ENCODE measurements around the gene MEGF8. TPM values are rescaled to one million over a fixed set of nuclear protein-coding genes. Genes with fewer than 3 reads are reported as not detected.
A peak's percentile ranks its signal among the peaks of the same experiment; 100 is the strongest.

MEGF8 gene
- total and polyA plus RNA-seq, 2 of the 13 experiments (the other 11 are each of a cell fraction or from before 2014, with no cell fraction given), result 4.0 to 8.8 TPM

DNA sequence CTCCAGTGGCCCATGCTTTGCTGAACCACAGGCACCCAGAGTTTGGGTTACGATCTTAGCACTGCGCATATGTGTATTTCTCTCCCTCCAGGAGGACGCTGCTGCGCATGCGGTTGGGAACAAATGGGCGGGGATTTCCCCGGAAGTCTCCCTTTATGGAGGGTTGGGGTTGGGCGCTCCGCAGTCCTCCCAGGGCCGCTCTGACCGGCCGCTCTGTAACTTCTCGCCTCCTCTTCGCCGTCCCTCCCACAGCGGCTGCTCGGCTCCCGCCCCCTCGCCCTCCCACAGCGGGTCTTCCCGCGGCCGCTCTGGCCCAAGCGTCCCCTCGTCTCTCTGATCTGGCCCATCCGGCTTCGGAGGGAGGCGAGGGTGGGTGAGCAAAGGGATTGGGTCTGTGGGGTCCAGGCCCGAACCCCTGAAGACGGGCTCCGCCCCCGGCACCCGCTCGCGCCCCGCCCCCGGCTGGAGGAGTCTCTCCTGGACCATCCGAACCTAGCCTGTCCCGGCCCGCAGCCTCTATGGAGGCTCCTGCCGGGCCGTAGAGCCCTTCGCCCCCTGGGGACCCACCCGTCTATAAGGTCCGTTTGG lies at the start of gene MEGF8 (continued):
- TF ChIP-seq, protein P1, sequence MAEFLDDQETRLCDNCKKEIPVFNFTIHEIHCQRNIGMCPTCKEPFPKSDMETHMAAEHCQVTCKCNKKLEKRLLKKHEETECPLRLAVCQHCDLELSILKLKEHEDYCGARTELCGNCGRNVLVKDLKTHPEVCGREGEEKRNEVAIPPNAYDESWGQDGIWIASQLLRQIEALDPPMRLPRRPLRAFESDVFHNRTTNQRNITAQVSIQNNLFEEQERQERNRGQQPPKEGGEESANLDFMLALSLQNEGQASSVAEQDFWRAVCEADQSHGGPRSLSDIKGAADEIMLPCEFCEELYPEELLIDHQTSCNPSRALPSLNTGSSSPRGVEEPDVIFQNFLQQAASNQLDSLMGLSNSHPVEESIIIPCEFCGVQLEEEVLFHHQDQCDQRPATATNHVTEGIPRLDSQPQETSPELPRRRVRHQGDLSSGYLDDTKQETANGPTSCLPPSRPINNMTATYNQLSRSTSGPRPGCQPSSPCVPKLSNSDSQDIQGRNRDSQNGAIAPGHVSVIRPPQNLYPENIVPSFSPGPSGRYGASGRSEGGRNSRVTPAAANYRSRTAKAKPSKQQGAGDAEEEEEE (CRISPR knock-in tag; IDR thresholded peaks at IDR 0.05; ENCODE audit: borderline replicate concordance), result 0 out of 2 replicates have a peak, but pooled peaks have one; percentile 77
- TF ChIP-seq NFRKB (IDR thresholded peaks at IDR 0.05), result no peak
- TF ChIP-seq ZNF670 (CRISPR knock-in tag; IDR thresholded peaks at IDR 0.05; ENCODE audit: borderline replicate concordance), result no peak
- peak; percentile 36; the same call in 1 of the 2 replicates for TF ChIP-seq GFI1 (CRISPR knock-in tag; IDR thresholded peaks at IDR 0.05; ENCODE audit: borderline replicate concordance)
- TF ChIP-seq, protein P2, sequence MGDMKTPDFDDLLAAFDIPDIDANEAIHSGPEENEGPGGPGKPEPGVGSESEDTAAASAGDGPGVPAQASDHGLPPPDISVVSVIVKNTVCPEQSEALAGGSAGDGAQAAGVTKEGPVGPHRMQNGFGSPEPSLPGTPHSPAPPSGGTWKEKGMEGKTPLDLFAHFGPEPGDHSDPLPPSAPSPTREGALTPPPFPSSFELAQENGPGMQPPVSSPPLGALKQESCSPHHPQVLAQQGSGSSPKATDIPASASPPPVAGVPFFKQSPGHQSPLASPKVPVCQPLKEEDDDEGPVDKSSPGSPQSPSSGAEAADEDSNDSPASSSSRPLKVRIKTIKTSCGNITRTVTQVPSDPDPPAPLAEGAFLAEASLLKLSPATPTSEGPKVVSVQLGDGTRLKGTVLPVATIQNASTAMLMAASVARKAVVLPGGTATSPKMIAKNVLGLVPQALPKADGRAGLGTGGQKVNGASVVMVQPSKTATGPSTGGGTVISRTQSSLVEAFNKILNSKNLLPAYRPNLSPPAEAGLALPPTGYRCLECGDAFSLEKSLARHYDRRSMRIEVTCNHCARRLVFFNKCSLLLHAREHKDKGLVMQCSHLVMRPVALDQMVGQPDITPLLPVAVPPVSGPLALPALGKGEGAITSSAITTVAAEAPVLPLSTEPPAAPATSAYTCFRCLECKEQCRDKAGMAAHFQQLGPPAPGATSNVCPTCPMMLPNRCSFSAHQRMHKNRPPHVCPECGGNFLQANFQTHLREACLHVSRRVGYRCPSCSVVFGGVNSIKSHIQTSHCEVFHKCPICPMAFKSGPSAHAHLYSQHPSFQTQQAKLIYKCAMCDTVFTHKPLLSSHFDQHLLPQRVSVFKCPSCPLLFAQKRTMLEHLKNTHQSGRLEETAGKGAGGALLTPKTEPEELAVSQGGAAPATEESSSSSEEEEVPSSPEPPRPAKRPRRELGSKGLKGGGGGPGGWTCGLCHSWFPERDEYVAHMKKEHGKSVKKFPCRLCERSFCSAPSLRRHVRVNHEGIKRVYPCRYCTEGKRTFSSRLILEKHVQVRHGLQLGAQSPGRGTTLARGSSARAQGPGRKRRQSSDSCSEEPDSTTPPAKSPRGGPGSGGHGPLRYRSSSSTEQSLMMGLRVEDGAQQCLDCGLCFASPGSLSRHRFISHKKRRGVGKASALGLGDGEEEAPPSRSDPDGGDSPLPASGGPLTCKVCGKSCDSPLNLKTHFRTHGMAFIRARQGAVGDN (CRISPR knock-in tag; IDR thresholded peaks at IDR 0.05), result peak; percentile 71
- TF ChIP-seq HNRNPH1 (optimal IDR thresholded peaks at IDR 0.05; ENCODE audit: low read depth, low read length), result peak; percentile 83
- 0 out of 2 replicates have a peak, but pooled peaks have one; percentile 5 for TF ChIP-seq MNT (IDR thresholded peaks at IDR 0.05)
- TF ChIP-seq MTERF4 (CRISPR knock-in tag; IDR thresholded peaks at IDR 0.05), result peak; percentile 63; the same call in 1 of the 2 replicates
- no peak for TF ChIP-seq ZNF549 (CRISPR knock-in tag; IDR thresholded peaks at IDR 0.05)
- TF ChIP-seq SRSF4 (IDR thresholded peaks at IDR 0.05; ENCODE audit: low read depth, low read length, poor library complexity, severe bottlenecking), result no peak
- no peak for TF ChIP-seq MEIS2 (CRISPR knock-in tag; IDR thresholded peaks at IDR 0.05)
- 0 out of 2 replicates have a peak, but pooled peaks have one; percentile 36 for TF ChIP-seq ZBTB34 (CRISPR knock-in tag; IDR thresholded peaks at IDR 0.05)
- TF ChIP-seq PRDM10 (CRISPR knock-in tag; IDR thresholded peaks at IDR 0.05; ENCODE audit: low read depth), result peak; percentile 76
- TF ChIP-seq ZNF263 (CRISPR knock-in tag; IDR thresholded peaks at IDR 0.05), result 0 out of 2 replicates have a peak, but pooled peaks have one; percentile 45
